ENCODE measurements around the gene PIK3R2. TPM values are rescaled to one million over a fixed set of nuclear protein-coding genes. Genes with fewer than 3 reads are reported as not detected.

Gene PIK3R2
- polyA plus RNA-seq, 1 donor from 2014 or later, result 14.8 TPM

DNA sequence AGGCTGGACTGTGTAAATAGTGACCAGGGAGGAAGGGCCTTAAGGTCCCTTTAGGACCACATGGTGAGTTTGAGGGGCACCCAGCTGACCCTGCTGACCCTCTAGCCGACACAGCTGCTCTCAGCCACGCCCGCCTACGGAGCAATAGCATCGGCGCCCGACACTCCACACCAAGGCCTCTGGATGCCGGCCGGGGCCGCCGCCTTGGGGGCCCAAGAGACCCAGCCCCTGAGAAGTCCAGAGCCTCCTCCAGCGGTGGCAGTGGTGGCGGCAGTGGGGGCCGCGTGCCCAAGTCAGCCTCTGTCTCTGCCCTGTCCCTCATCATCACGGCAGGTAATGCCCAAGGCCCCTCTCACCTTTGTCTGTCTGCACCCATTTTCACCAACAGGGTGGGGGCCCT, 8.6 kb upstream of the PIK3R2 start:
- Histone ChIP-seq H3K27ac (ENCODE audit: low read length) (no peak overlapping the region), H3F3A (ENCODE audit: insufficient read depth, low read length, poor library complexity, severe bottlenecking) (no peaks in the 10 kb centered on the region), H3K9me3 (ENCODE audit: low read length) (no peaks in the 10 kb centered on the region), H3K36me3 (ENCODE audit: insufficient read depth, low read length) (no peaks in the 10 kb centered on the region), H4K20me1 (ENCODE audit: insufficient read depth) (no peaks in the 10 kb centered on the region), H3K9me2 (ENCODE audit: insufficient read depth, low read length) (no peaks in the 10 kb centered on the region), H3K9ac (ENCODE audit: low read length) (no peak overlapping the region), H3K4me2 (ENCODE audit: low read length) (no peak overlapping the region), H2AFZ (ENCODE audit: low read depth, low read length) (no peak overlapping the region), H3K79me2 (replicated peaks; ENCODE audit: insufficient read depth, low read length) (no peaks in the 10 kb centered on the region), H3K4me3 (ENCODE audit: low read length) (no peak overlapping the region), H3K27me3 (ENCODE audit: insufficient read depth, low read depth, low read length) (no peaks in the 10 kb centered on the region)
- TF ChIP-seq CTCF (IDR thresholded peaks at IDR 0.05; ENCODE audit: poor library complexity, severe bottlenecking) (no peak), POLR2AphosphoS5 (IDR thresholded peaks at IDR 0.05) (no peak), EZH2 (IDR thresholded peaks at IDR 0.05; ENCODE audit: borderline replicate concordance, insufficient read depth, low read length, poor library complexity, severe bottlenecking) (no peak), SMC3 (conservative IDR thresholded peaks at IDR 0.05; ENCODE audit: poor library complexity) (no peak), EP300 (conservative IDR thresholded peaks at IDR 0.05; ENCODE audit: poor library complexity, severe bottlenecking) (no peak), RAD21 (conservative IDR thresholded peaks at IDR 0.05) (no peak), TAF1 (IDR thresholded peaks at IDR 0.05; ENCODE audit: low read depth) (no peak), MXI1 (conservative IDR thresholded peaks at IDR 0.05; ENCODE audit: poor library complexity, severe bottlenecking) (no peak)
- TF ChIP-seq, protein P1, sequence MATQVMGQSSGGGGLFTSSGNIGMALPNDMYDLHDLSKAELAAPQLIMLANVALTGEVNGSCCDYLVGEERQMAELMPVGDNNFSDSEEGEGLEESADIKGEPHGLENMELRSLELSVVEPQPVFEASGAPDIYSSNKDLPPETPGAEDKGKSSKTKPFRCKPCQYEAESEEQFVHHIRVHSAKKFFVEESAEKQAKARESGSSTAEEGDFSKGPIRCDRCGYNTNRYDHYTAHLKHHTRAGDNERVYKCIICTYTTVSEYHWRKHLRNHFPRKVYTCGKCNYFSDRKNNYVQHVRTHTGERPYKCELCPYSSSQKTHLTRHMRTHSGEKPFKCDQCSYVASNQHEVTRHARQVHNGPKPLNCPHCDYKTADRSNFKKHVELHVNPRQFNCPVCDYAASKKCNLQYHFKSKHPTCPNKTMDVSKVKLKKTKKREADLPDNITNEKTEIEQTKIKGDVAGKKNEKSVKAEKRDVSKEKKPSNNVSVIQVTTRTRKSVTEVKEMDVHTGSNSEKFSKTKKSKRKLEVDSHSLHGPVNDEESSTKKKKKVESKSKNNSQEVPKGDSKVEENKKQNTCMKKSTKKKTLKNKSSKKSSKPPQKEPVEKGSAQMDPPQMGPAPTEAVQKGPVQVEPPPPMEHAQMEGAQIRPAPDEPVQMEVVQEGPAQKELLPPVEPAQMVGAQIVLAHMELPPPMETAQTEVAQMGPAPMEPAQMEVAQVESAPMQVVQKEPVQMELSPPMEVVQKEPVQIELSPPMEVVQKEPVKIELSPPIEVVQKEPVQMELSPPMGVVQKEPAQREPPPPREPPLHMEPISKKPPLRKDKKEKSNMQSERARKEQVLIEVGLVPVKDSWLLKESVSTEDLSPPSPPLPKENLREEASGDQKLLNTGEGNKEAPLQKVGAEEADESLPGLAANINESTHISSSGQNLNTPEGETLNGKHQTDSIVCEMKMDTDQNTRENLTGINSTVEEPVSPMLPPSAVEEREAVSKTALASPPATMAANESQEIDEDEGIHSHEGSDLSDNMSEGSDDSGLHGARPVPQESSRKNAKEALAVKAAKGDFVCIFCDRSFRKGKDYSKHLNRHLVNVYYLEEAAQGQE (IDR thresholded peaks at IDR 0.05; ENCODE audit: borderline replicate concordance), result no peak

GRCh38 chr19:18144906-18145305, 8.1 kb upstream of the PIK3R2 start:
- Histone ChIP-seq H3K27me3 (ENCODE audit: insufficient read depth, low read depth, low read length) (no peaks in the 10 kb centered on the region), H2AFZ (ENCODE audit: low read depth, low read length) (no peak overlapping the region), H4K20me1 (ENCODE audit: insufficient read depth) (no peaks in the 10 kb centered on the region), H3K9ac (ENCODE audit: low read length) (no peak overlapping the region), H3F3A (ENCODE audit: insufficient read depth, low read length, poor library complexity, severe bottlenecking) (no peaks in the 10 kb centered on the region), H3K4me3 (ENCODE audit: low read length) (no peak overlapping the region), H3K9me3 (ENCODE audit: low read length) (no peaks in the 10 kb centered on the region), H3K4me2 (ENCODE audit: low read length) (no peak overlapping the region), H3K9me2 (ENCODE audit: insufficient read depth, low read length) (no peaks in the 10 kb centered on the region), H3K36me3 (ENCODE audit: insufficient read depth, low read length) (no peaks in the 10 kb centered on the region), H3K79me2 (replicated peaks; ENCODE audit: insufficient read depth, low read length) (no peaks in the 10 kb centered on the region), H3K27ac (ENCODE audit: low read length) (no peak overlapping the region)
- TF ChIP-seq POLR2AphosphoS5 (IDR thresholded peaks at IDR 0.05) (no peak), TAF1 (IDR thresholded peaks at IDR 0.05; ENCODE audit: low read depth) (no peak), EZH2 (IDR thresholded peaks at IDR 0.05; ENCODE audit: borderline replicate concordance, insufficient read depth, low read length, poor library complexity, severe bottlenecking) (no peak), MXI1 (conservative IDR thresholded peaks at IDR 0.05; ENCODE audit: poor library complexity, severe bottlenecking) (no peak), SMC3 (conservative IDR thresholded peaks at IDR 0.05; ENCODE audit: poor library complexity) (no peak), RAD21 (conservative IDR thresholded peaks at IDR 0.05) (no peak), CTCF (IDR thresholded peaks at IDR 0.05; ENCODE audit: poor library complexity, severe bottlenecking) (no peak), EP300 (conservative IDR thresholded peaks at IDR 0.05; ENCODE audit: poor library complexity, severe bottlenecking) (no peak)
- TF ChIP-seq, protein P1 (IDR thresholded peaks at IDR 0.05; ENCODE audit: borderline replicate concordance), result no peak

Measured in neural cell (in vitro differentiated cells).